Fibroblast of the aortic adventitia (primary cell): Measurements from ENCODE around the gene CGB3. TPM values are rescaled to one million over a fixed set of nuclear protein-coding genes. Genes with fewer than 3 reads are reported as not detected.

Source experiments
- DNase-seq: peaks from one replicate; pipeline ENCODE4 v3.0.0-alpha.2; 2010; ENCODE audit warnings: low read depth
- H3K4me3 ChIP-seq: 2 replicates; pipeline ENCODE4 v1.5.1; 2011; ENCODE audit warnings: low read depth, mild to moderate bottlenecking, control low read depth, low read length, moderate library complexity
- CTCF ChIP-seq: IDR thresholded peaks from 2 replicates; pipeline ENCODE4 v1.5.1; 2011; ENCODE audit warnings: mild to moderate bottlenecking, low read length, control low read depth, inconsistent platforms; ENCODE audit not compliant: insufficient read depth
- total RNA-seq: library from RNA; depleted of rRNA; stranded (reverse); fragments of >200 nt; gene quantifications from 2 replicates; pipeline ENCODE4 v1.2.3, GENCODE V29; 2012; ENCODE audit warnings: low replicate concordance

Gene CGB3
- total RNA-seq, 1 donor, result not detected

- no peak for DNase-seq
- no peak overlapping the region for H3K4me3 ChIP-seq
- TF ChIP-seq CTCF, result no peak
These were observed 20.0 kb downstream of the CGB3 start for GRCh38 chr19:49004133-49004532.

DNA sequence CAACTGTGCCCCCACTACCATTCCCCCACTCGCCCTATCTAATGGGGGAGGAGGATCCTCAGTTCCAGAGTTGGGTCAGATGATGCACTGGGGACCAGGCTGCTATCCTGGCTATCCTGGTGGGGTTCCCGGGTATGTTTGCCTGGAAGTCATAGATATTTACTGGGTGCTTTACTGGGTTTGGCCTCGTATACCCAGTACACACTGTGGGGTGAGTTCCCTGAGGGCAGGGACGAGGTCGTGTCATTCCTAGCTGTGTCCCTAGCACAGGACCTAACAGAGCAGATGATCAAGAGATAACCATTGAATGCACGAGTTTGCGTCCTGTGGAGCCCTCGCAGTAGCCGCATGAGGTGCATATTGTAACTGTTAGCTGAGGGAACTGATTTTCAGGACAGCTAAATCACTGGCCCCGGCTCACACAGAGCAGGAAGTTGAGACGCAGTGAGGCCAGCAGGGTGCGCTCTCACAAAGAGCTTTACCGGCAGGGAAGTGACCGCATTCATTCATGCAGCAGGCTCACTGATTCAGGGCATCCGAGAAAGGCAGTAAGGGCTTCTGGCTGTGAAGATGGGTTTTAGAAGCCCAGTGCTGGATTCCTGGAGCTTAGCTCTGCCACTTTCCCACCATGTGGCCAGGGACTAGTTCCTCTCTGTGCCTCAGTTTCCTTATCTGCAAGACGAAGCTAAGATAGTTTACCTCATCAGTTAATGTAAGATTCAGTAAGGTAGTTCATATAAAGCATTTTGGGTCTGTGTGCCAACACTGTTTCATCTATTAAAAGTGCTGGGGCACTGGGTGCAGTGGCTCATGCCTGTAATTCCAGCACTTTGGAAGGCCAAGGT, 24.4 kb downstream of the CGB3 start:
- peak; percentile 78 for TF ChIP-seq CTCF
- H3K4me3 ChIP-seq, result no peak overlapping the region
- peak; percentile 70 for DNase-seq

DNA sequence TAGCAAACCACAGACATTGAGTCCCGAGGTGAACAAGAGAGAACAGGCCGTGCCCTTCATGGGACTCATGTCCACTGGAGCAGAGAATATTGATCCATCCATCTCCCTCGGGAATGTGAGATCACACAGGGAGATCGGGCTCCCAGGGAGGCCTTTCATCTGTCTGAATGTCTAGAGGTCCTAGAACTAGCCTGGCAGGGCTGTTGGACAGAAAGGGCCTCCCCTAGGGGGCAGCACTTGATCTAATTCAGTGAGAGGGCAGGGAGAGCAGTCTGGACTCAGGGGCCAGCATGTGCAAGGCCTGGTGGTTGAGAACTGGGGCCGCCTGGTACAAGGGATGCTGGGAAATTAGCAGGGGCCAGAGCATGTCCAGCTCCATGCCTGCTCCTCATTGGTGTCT, 26.2 kb downstream of the CGB3 start:
- TF ChIP-seq CTCF, result peak; percentile 55
- H3K4me3 ChIP-seq, result no peak overlapping the region
- peak; percentile 46 for DNase-seq

DNA sequence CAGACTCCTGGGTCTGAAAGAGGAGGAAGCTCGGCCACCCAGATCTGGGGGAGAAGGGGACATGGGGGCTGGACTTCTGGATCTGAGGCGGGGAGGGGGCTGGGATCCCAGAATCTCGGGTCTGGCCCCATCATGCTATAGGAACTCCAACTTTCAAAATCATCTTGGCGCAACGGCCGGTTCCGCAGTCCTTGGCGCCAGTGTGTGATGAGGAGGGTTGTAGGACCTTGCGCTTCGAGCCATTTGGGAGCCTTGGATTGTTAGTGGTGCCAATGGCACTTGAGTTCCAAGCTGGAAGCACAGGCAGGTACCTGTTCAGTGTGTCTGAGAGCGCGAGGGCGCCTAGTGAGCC, 30.1 kb downstream of the CGB3 start:
- no peak for TF ChIP-seq CTCF
- peak overlapping the region; percentile 96 for H3K4me3 ChIP-seq
- no peak for DNase-seq

GRCh38 chr19:48993175-48994034, 30.7 kb downstream of the CGB3 start, which contains the start of the genes GYS1 and RUVBL2:
GYS1 (minus strand) TSS chr19:48993309; CDS start chr19:48993112, 197 bp downstream.
RUVBL2 (plus strand) TSS chr19:48993887; CDS start chr19:48993912, 25 bp downstream.
- H3K4me3 ChIP-seq, result peak within 1 kb of the TSS; percentile 96
- peak; percentile 94 for TF ChIP-seq CTCF
- peak; percentile 100 for DNase-seq

DNA sequence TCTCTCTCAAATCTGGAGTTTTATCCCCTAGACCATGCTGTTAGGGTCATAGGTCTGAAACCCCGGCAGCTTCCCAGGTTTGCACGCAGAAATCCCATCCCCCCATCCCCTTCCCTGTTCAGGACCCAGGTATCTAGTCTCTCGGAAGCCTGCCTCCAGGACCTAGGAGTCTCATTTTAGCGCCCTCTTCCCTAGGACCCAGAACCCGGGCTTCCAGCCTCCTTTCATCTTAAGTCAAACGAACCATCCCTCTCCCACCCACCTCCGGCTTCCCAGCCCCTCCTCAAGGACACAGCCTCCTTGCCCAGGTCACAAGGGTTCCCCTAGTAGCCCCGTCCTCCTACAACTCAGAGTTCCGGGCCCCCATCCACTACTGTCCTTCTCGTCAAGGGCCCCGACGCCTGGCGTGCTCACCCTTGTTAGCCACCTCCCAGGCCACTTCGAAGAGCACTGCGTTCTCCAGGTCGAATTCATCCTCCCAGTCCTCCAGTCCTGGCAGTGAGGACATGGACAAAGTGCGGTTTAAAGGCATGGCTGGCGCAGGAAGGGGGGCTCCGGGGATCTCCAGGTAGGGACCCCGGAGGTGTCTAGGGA, 31.5 kb downstream of the CGB3 start:
- peak overlapping the region; percentile 93 for H3K4me3 ChIP-seq
- no peak for DNase-seq
- TF ChIP-seq CTCF, result no peak
